ENCODE measurements around the gene GPC6.

GPC6 gene

DNA sequence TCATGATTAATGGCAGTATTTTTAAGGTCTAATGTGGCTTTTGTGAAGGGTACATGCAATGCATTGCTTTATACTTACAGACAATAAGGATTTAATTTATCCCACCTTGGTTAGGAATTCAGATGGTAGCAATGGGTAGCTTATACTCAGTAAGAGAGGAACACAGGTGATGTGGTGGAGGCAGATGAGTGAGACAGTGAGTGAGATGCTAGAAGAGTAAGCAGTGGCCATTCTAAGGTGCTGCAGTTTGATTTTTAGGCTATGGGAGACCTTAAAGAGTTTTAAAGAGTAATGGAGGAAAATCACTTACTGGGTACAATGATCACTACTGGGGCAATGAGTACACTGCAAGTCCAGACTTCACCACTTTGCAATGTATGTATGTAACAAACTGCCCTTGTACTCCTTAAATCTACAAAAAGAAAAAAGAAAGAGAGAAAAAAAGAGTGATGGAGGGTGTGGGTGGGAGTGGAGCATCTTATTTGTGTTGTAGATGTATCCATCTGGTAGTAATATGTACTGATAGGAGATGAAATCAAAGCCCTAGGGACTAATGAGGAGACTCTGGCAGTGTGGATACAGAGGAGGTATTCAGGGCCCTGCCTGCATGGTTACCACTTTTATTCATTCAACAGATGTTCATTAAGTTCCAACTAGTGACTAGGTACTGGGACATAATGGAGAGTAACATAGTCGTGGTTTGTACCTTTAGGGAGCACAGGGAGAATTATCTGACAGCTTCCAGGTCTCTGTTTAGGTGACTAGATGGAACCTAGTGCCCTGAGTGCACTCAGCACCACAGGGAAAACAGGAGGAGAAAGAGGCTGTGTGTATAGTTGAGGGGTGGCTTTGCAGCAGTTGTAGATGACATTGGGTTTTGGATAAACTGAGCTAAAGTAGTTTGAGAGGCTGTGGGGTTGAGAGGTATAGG lies 99.0 kb downstream of the GPC6 start:
- no peak for DNase-seq

DNA sequence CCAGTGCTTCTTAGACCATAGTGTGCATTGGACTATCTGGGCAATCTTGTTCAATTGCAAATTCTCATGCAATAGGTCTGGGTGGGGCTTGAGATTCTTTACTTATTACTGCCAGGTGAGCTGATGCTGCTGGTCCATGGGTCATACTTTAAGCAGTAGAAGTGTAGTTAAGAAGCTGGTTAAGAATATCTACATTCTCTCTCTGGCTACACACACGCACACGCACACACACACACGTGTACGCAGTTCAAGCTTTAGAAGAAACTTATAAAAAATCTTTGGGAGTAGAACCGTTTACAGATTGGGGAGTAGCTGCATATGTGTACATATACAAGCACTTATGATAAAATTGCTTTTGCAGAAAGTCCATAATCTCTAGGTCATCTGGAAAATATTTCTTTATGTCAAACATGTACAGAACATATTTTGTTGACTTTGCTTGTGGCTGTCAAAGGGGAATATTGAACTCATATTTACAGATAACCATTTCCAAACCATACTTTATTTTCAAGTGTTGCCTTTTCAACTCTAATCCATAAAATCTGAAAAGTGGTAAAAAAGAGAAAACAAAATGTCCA lies 99.7 kb downstream of the GPC6 start:
- no peak for DNase-seq

DNA sequence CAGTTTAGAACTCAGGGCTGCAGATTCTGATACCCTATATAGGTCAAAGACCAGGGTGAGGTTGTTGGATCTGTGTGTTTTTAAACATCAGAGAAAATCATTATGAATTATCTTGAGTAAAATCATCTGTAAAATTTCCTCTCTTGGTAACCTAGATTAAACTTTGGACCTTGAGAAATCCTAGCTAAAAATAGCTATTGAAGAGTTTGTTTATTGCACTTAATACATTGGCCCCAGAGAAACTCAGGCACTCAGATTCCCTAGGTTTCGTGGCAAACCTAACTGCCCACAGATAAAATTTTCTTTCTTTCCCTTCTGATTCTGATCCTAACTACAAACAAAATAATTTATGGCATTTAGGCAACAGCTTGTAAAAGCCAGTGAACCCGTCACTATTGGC lies 102.3 kb downstream of the GPC6 start:
- DNase-seq = no peak

DNA sequence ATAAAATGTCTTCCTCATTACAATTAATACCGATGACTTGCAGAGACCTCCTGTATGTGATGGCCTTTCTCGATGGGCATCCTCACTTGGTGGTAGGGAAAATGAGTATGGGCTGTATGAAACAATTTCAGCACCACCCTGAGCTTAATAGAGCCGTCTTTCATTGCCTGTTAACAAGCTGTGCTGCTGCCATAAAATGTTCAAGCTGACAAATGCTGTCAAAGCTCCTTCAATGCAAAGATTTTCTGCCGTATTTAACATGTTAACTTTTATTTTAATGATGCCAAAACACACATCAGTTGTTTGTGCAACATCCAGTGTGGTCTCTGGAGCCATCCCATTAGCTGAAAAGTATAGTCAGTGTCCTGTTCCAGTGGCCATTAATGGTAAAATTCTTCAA lies 110.1 kb downstream of the GPC6 start:
- DNase-seq = no peak

DNA sequence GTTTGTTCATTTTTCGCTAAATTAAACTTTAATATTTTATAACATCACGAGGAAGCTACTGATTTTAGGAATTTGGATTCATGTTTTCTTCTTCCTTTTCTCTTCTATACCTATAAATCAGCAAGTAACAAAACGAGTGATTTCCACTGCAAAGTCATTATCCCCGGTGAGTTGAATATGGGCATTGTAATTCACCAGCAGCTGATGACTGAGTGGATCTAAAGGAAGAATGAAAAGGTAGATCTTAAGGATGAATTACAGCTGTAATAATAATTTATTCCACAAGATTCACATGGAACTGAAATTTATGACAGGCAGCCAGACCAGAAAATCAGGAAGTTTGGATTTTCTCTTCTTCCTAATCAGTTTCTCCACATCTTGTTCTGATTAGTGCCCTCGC lies 111.4 kb downstream of the GPC6 start:
- no peak for DNase-seq

DNA sequence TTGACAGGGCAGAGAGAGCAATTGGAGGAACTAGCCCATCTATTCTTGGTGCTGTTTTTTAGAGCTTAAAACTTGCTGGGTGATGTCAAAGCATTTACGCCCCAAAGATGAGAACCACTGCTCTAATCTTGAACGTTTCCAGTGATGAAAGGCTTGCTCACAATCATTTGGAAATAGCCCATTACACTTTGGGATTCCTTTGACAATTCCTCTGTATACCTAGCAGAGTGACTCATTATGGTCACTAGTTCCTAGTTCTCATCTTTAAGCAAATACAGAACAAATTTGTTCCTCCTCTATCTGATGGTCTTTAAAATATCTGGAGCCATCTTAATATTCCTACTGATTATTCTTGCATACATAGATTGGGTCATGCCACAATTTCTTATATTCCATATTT lies 112.3 kb downstream of the GPC6 start:
- DNase-seq = no peak

DNA sequence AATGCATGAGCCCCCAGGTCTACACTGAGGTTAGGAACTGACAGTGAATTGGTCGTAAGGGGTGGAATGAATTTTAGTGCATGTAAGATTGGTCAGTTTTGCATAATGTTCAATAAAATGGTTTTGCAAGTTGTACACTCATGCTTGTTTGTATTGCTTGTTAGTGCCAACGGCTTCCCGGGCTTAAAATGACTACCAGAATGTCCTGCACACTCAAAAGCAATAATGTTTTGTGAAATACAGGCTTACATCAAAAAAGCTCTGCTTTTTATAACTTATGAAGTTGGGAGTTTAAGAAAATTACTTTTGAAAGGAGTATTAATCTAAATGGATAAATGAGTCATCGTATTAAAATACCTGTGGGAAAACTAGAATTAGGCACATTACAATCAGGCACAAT lies 112.9 kb downstream of the GPC6 start:
- no peak for DNase-seq

DNA sequence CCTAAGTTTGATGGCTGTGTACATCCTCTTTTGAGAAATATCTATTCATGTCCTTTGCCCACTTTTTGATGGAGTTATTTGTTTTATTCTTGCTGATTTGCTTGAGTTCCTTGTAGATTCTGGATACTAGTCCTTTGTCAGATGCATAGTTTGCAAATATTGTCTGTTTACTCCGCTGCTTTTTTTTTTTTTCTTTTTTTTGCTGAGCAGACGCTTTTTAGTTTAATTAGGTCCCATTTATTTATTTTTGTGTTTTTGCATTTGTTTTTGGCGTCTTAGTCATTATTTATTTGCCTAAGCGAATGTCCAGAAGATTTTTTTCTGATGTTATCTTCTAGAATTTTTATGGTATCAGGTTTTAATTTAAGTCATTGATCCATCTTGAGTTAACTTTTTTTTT lies 114.9 kb downstream of the GPC6 start:
- no peak for DNase-seq

DNA sequence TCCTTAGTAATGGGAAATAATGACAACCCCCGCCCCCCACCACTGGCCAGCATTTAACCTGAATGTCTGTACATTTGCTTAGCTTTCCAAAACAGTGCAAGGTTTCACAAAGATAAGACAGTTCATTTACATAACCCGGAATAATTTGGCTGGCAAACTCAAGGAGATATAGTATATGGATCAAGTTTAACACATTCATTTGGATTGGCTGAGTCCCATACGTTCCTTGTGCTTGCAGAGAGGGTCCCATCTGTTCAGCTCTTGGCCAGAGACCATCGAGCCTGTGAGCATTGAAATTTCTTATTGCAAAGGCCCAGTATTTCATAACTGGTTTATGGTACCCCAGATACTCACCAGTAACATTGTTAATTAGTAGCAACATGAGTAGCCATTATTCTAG lies 116.5 kb downstream of the GPC6 start:
- DNase-seq = no peak

DNA sequence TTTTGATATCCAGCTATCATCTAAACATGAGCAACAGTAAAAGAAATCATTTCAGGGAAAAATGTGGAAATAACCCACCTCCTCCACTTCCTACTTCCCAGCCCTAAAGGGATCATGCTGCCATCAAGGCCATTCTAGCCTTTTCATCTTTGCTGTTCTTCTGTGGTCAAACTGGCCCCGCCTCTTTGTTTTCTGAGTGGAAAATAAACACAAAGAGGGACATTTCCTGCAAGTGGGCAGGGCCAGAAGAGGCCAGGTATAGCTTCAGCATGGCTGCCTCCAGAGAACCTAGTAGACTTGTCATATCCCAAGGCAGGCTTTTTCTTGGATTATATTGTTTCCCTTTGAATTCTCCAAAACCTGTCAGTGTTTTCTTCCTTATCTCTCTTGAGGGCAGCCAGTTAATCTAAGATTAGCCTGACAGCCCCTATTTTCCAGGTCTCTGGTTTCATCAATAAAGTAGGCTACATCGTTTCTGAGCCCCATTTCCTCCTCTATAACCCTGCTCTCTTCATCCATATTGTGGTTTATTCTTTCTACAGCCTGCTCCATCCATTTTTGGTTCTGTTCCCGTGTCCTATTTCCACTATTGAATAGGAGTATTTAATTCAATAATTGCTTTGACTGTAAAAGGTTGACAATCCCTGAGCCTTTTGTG lies 117.6 kb downstream of the GPC6 start:
- DNase-seq = no peak

DNA sequence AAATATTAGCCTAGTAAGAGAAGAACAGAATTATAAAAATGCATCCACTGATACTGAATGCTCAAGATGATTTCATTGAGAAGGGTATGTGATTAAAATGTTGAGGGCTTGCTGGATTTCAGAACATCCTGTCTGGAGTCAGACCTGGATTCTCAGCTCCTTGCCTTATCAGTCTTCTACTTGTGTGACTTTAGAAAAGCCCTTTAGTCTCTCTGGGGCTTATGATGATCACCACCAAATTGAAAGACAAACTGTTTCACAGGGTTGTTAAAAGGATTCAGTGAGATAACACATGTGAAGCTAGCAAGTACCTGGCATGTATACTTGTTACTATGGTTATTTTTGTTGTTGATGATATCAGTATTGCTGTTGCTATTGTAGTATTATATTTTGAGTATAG lies 118.4 kb downstream of the GPC6 start:
- no peak for DNase-seq

DNA sequence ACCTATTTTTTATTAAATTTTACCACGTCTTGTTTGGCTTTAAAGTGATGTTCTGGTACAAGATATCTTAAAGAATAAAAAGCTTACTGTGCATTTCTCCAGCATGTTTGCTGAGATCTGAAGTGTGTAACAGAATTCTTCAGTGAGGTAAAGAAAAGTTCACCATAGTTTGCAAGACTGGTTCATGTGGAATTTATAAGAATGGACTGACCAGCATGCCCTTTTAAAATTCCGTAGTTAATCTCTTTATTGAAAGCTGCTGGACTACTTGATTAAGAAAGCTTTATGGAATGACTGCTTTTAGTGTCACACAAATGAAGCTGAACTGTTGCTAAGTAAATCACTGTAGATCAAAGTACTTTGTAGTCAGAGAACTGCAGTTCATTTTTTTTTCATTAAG lies 119.2 kb downstream of the GPC6 start:
- no peak for DNase-seq

DNA sequence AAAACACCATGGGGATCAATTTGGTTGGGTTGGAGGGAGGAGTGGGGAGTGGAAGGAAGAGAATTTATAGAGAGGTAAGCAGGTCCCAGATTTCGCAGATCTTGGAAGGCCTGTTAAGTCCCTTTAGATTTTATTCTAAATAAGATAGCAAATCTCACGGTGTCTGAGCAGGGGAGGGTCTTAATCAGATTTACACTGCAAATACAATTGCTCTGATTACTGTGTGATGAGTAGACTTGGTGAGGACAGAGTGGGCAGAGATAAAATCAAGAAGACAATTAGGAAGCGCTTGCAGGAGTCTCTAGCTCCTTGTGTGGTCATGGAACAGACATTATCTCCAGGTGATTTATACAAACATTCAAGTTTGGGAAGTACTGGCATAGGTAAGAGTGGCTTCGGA lies 126.0 kb downstream of the GPC6 start:
- DNase-seq = no peak

DNA sequence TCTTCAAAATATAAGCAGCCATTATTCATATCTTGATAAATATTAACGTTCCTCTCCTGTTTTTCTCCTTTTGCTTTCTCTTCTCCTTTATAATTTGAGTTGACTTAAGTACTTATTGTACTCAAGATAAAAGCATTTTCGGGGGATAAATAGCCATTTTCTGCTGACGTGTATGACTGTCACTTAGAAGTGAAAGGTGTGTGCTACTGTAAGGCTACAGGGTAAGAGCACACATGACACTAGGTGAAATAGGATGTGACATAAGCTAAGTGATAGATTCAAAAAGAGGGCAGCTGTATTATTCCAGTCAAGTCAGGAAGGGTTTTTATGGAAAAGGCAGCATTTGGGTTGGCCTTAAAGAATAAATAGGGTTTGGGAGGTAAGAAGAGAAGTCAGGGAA lies 128.5 kb downstream of the GPC6 start:
- DNase-seq = no peak

DNA sequence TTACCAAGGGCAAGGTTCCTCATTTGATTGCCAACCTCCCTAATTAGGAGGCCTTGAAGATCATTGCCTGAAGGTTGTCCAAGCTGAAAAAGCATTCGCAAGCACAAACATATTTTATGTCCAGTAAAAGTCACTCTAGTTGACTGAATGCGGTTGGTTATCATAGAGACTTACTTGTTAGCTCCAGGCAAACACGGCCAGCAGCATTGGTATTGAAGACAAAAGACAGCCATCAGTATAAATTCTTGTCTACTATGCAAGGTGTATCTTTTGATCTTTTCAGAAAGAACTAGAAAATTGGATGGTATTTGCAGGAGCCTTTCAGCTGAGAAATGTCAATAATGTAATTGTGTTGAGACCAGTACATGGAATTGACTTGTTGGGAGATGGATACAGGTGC lies 129.9 kb downstream of the GPC6 start:
- no peak for DNase-seq

DNA sequence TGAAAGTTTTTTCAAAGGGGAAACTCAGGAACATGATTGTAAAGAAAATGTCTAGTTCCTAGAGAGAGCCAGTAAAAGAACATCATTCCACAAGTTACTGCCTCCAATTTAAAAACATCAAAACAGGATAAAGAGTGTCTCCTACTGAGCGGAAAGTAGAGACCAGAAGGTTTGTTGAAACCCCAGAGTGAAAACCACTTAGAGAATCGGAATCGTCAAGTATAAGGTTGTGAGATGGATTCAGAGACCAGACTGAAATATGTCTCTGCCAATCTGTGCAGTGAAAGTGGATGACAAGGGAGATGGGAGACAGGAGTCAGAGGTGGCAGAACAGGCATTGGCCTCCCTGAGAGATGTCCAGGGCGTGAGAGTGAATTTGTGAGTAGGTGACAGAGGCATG lies 133.4 kb downstream of the GPC6 start:
- DNase-seq = no peak

DNA sequence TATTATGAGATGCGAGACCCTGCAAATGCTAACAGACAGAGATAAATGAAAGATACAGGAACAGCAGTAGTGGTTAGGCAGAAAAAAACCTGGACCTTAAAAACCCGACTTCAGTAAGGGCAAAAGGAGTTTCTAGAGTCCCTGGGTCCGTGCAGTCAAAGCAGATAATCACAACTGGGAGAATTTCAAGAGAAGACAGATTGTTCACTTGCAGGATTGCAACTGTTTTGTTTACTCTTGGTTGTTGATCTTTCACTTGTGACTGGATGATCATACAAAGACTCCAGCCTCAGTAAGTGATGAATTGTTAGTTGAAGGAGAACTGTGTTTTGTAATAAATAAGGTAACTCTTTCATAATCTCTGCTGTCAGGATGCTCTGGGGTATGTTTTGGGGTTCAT lies 135.1 kb downstream of the GPC6 start:
- DNase-seq = no peak

DNA sequence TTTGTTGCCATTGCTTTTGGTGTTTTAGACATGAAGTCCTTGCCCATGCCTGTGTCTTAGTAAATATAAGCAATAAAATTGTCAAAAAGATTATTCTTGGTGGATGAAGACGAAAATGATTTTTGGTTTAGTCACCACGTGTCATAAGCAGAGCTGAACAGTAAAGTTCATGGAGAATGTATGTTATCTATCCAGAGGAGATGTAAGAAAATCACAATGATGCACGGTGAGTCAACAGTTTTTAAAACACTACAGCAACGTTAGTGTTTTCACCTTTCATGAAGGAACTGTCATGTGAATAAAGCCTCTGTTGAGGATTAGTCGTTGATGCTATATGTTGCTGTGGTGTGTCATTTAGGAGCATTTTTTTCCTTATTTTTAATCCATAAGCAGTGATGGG lies 137.6 kb downstream of the GPC6 start:
- DNase-seq = no peak

DNA sequence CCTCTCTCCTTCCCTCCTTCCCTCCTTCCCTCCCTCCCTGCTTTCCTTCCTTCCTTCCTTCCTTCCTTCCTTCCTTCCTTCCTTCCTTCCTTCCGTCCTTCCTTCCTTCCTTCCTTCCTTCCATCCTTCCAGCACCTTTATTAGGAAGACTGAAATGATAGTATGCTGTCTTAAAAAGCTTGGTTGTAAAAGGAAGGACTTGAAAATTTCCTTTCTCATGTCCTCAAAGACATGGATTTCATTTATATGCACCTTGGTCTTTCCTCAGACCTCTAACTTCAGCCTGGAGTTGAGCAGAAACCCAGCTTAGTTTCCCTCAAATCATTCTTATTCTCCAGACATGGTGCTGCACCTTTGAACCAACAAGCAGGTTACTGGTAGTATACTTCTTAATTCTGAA lies 141.7 kb downstream of the GPC6 start:
- DNase-seq = no peak

DNA sequence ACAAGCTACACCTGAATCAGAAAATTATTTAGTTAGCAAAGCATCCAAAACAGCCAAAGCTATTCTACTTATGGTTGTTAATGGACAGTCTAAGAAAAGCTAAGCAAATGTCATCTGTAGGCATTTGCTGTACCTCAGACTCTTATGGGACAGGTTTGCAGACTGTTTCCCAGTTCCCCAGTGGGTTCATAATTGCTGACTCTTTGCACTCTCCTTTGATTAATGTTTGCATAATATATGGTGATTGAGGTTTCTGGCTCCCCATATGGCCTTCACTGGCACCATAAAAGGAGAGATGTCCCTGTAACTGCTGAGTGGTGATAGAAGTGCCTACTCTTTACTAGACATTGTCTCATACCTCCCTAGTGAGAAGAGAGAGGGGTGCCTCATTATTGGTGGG lies 142.1 kb downstream of the GPC6 start:
- no peak for DNase-seq

DNA sequence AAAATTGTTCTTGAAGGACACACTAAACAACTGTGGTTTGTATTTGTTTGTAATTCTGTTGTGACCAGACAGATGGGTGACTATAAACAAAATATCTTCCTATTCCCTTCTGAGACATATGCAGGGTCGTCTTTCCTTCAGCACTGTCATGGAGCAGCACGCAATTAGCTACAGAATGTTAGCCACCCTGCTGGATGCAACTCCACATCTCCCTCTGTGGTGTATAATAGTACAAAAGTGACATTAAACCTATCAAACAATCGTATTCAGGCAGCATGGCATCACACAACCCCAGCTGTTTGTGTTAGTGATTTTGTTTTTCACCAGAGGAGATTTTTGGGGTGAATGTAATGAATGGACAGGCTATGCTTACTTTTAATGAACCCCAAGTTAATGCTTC lies 146.2 kb downstream of the GPC6 start:
- no peak for DNase-seq

DNA sequence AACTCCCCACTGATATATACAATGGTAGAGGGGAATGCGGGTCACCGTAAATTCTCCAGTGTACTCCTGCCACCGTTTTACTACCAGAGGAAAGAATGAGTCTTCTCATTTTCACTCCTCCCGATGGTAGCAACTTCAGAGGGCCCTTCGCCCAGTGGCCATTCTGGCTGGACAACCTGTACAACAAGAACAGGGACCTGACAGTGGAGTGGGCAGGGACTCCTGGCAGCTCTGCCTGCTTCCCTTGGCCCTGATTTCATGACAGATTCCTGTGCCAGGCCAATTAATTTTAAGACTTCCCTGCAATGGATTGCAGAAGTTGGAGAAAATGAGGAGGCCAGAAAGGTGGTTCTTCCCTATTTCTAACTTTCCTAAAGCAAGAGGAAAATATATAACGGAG lies 148.9 kb downstream of the GPC6 start:
- no peak for DNase-seq

DNA sequence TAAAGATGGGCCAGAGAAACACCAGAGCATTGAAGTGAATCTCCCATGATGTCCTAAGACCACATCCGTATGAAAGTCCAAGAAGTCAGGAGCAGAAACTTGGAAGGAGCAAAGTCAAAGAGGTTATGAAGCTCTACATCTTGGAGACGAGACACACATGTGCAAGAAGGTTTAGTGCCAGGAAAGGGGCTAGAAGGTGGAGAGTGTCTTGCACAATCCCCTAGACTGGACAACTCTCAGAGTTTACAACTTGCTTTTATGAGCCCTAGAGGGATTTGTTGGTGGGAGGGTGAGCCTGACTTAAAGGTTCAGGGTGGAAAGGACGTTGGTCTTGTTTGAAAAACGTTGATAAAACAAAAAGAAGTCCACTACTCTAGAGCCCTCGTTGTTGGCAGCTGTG lies 150.6 kb downstream of the GPC6 start:
- DNase-seq = no peak

DNA sequence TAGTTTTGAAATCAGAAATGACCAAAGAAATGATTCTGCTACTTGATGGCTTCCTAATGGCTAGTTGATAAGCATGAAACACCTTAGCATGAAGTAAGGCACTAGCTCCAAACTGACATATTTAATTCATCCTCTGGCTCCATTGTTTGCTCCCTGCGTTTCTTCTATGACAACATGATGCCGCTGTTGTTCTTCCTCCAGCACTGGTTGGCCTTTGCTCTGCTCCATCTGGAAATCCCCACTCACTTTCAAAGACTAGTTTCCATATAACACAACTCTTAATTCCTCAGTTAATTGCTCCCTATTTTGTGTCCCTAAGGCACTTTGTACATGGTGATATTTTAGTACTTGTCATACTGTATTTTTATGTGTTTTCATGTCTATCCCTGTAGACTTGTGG lies 151.6 kb downstream of the GPC6 start:
- DNase-seq = no peak
